ENCODE measurements around the gene CHRNB2.

CHRNB2 gene

DNA sequence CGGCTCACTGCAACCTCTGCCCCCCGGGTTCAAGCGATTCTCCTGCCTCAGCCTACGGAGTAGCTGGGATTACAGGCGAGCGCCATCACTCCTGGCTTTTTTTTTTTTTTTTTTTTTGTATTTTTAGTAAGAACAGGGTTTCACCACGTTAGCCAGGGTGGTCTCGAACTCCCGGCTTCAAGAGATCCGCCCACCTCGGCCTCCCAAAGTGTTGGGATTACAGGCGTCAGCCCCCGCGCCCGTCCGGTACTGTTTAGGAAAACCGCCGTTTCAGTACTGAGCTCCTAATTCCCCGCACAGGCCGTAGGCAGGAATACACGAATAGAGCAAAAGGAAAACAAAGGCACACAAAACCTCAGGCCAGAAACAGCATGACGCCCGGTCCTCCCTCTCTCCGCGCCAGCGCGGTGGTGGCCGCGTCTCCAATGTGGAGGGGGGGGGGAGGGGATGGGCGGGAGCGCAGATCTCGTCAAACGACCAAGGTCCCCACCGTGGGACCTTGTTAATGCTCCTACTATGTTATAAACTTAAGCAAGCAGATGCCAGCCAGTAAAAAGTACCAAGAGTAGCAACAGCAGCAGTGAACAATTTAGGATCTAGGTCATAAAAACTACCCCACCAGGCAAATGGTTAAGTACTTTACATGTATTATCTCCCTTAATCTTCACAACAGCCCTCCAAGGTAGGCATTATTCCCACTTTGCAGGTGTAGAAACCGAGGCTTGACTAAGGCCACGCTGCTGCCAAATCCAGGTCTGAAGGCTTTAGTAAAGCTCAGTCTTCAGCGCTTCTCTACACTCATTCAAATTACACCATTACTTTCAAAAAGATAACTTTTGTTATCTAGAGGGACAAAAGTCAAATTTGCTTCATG is 41.1 kb downstream of the CHRNB2 start:
- Mint-ChIP-seq H3K4me1 (peaks cover 81% of the 10 kb centered on the region), H3K9me3 (no peaks in the 10 kb centered on the region), H3K4me3 (peak overlapping the region; percentile 85 to 98), H3K27ac (peak overlapping the region; percentile 90 to 99), H3K27me3 (no peaks in the 10 kb centered on the region)
- DNase-seq (peak; percentile 34 to 50), ATAC-seq (no peak)

DNA sequence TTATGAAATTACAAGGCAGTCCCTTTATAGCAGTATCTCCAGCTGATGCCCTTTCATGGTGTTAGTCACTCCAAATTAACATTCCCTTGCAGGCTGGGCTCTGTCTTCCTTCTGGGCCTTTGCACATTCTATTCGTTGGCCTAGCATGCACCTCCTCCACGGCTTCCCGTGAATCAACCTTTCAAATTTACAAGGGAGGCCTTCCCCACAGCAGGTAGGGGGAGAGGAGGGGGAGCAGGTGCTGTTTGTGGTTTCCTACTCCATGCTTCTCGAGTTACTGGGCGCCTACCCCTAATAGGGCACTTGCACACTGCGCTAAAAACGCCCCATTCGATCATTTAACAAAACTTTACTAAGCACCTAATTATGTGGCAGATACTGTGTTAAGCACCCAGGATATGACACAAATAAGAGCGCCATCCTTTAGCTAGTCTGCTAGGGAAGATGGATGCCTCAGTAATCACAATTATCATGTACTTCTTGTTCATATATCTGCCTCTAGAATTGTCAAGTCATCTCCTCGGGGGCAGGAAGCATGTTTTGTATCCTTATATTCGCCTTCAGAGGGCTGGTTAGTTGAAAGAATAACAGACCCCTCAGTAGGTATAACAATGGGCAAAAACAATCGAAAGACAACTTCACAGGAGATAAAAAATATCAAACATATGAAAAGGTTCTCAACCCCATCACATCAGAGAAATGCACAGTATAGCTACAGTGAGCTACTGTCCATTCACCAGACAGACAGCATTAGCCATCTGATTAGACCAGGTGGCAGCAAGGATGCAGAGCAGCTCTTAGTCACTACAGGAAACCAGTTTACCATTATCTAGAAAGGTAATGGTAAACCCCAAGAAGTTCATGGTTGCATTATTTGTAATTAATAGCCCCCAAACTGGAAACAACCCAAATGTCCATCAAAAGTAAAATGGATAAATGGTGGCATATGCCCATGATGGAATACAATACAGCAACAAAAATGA is 42.1 kb downstream of the CHRNB2 start:
- H3K4me3 Mint-ChIP-seq = peak overlapping the region; percentile 85 to 98
- DNase-seq (peak; percentile 28 to 60), ATAC-seq (peak; percentile 62)
- H3K9me3 Mint-ChIP-seq = no peaks in the 10 kb centered on the region
- no peaks in the 10 kb centered on the region for H3K27me3 Mint-ChIP-seq
- H3K27ac Mint-ChIP-seq = peak overlapping the region; percentile 90 to 99
- H3K4me1 Mint-ChIP-seq = peaks cover 81% of the 10 kb centered on the region

GRCh38 chr1:154611150-154611862 is 43.7 kb downstream of the CHRNB2 start:
- H3K27ac Mint-ChIP-seq = peak overlapping the region in 1 of 2 donors; percentile 50
- no peak for ATAC-seq

DNA sequence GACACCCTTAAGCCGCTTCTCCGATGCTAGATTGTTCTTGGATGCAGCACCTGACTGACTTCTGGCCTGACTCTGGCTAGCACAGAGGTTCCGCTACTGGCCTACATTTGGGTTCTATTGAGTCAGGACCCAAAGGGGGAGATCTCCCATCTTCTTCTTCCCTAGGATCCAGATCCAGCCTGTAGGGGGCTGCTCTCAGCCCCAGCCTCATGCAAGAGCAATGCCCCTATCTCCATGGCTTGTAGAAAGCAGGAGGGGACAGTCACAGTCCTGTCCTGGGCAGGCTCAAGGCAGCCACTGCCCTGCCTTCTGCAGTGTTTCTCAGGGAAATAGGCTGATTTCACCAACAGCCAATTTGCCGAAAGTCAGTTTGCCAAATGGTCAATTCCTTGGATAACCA is 46.7 kb downstream of the CHRNB2 start:
- H3K27me3 Mint-ChIP-seq = no peaks in the 10 kb centered on the region
- no peak for DNase-seq
- H3K27ac Mint-ChIP-seq = peak overlapping the region; percentile 9 to 64
- ATAC-seq = no peak
- peaks cover 90% of the 10 kb centered on the region for H3K4me1 Mint-ChIP-seq
- peak overlapping the region in 1 of 2 donors; percentile 75 for H3K4me3 Mint-ChIP-seq
- no peaks in the 10 kb centered on the region for H3K9me3 Mint-ChIP-seq

More at GRCh38 chr1:154611150-154611862, 43.7 kb downstream of the CHRNB2 start:
- Mint-ChIP-seq H3K27me3 (no peaks in the 10 kb centered on the region), H3K9me3 (no peaks in the 10 kb centered on the region), H3K4me1 (peaks cover 81% of the 10 kb centered on the region), H3K4me3 (peak overlapping the region; percentile 2 to 71)
- no peak for DNase-seq

- H3K27ac Mint-ChIP-seq = peak overlapping the region; percentile 26 to 74
- peaks cover 90% of the 10 kb centered on the region for H3K4me1 Mint-ChIP-seq
- no peak for DNase-seq
- H3K9me3 Mint-ChIP-seq = no peaks in the 10 kb centered on the region
- no peaks in the 10 kb centered on the region for H3K27me3 Mint-ChIP-seq
- ATAC-seq = no peak
- H3K4me3 Mint-ChIP-seq = peak overlapping the region in 1 of 2 donors; percentile 75
Measured at GRCh38 chr1:154614901-154615300, 47.3 kb downstream of the CHRNB2 start.

- Mint-ChIP-seq H3K27me3 (no peaks in the 10 kb centered on the region), H3K27ac (peak overlapping the region in 1 of 2 donors; percentile 74), H3K9me3 (no peaks in the 10 kb centered on the region), H3K4me3 (peak overlapping the region in 1 of 2 donors; percentile 75), H3K4me1 (peaks cover 90% of the 10 kb centered on the region)
- DNase-seq (no peak), ATAC-seq (no peak)
Measured at GRCh38 chr1:154615411-154615810, 47.8 kb downstream of the CHRNB2 start.

GRCh38 chr1:154616659-154617345 is 49.2 kb downstream of the CHRNB2 start:
- Mint-ChIP-seq H3K4me1 (peaks cover 84% of the 10 kb centered on the region), H3K27me3 (no peaks in the 10 kb centered on the region), H3K9me3 (no peaks in the 10 kb centered on the region), H3K4me3 (no peak overlapping the region), H3K27ac (no peak overlapping the region)
- DNase-seq (no peak), ATAC-seq (no peak)

- ATAC-seq (no peak), DNase-seq (no peak)
- no peaks in the 10 kb centered on the region for H3K9me3 Mint-ChIP-seq
- peaks cover 86% of the 10 kb centered on the region for H3K4me1 Mint-ChIP-seq
- no peak overlapping the region for H3K4me3 Mint-ChIP-seq
- no peaks in the 10 kb centered on the region for H3K27me3 Mint-ChIP-seq
- no peak overlapping the region for H3K27ac Mint-ChIP-seq
Measured at GRCh38 chr1:154619181-154619948, 51.8 kb downstream of the CHRNB2 start.

DNA sequence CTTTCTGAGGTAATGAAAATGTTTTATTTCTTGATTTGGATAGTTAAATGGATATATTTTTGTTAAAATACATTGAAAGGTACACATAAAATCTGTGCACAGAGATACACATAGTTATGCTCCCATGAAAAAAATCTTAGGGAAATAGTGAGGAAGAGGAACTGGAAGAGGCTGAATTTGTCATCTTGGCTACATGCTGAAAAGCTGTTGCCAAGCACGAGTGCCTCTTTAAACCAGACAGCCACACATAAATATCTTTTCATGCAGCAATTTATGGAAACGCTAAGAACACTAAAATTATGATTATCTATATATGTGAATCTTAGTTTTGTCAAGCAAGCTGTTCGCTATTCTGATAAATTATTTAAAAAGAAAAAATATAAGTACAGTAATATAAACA is 53.2 kb downstream of the CHRNB2 start:
- Mint-ChIP-seq H3K4me3 (no peak overlapping the region), H3K4me1 (peaks cover 83% of the 10 kb centered on the region), H3K9me3 (no peaks in the 10 kb centered on the region), H3K27ac (peak overlapping the region in 1 of 2 donors; percentile 58), H3K27me3 (no peaks in the 10 kb centered on the region)
- DNase-seq (no peak), ATAC-seq (no peak)

DNA sequence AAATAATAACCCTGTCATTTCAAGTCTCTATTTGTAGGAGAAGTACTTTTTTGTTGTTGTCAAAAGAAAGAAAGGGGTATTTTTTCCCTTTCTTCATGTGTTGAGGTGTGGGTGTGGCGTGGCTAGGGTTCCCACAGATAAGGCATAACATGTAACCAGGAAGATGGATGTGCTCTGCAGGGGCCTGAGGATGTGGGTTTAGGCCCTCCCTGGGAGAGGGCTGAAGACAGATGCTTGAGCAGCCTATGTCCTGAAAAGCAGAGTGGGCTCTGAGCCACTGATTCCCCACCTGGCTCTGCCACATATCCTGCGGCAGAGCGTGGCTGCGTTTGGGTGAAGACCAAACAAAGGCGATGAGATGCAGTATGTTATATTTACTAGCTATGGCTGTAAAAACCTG is 54.3 kb downstream of the CHRNB2 start:
- Mint-ChIP-seq H3K9me3 (no peaks in the 10 kb centered on the region), H3K4me1 (peaks cover 81% of the 10 kb centered on the region), H3K27ac (no peak overlapping the region), H3K4me3 (no peak overlapping the region), H3K27me3 (no peaks in the 10 kb centered on the region)
- DNase-seq = no peak
- no peak for ATAC-seq

GRCh38 chr1:154622503-154623039 is 55.0 kb downstream of the CHRNB2 start:
- DNase-seq (no peak), ATAC-seq (no peak)
- H3K27ac Mint-ChIP-seq = no peak overlapping the region
- H3K4me1 Mint-ChIP-seq = peaks cover 79% of the 10 kb centered on the region
- no peaks in the 10 kb centered on the region for H3K27me3 Mint-ChIP-seq
- H3K4me3 Mint-ChIP-seq = no peak overlapping the region
- no peaks in the 10 kb centered on the region for H3K9me3 Mint-ChIP-seq

DNA sequence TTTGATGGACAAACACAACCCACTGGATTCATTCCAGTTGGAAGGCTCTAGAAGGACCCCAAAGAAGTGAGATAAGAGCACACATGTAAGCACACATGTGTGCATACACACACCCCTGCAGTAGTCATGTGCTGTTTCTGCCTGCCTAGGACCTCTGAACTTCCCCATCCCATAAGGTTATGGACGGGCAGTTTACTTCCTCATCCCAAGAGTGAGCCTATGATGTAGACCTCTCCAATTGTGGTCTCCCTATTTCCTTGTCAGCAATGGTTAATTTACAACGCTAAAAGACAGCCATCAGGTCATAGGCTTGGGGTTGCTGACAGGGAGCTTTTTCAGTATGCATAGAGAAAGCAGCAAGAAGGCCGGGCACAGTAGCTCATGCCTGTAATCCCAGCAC is 55.8 kb downstream of the CHRNB2 start:
- DNase-seq (no peak), ATAC-seq (no peak)
- Mint-ChIP-seq H3K4me1 (peaks cover 77% of the 10 kb centered on the region), H3K9me3 (no peaks in the 10 kb centered on the region), H3K4me3 (no peak overlapping the region), H3K27ac (no peak overlapping the region), H3K27me3 (no peaks in the 10 kb centered on the region)

DNA sequence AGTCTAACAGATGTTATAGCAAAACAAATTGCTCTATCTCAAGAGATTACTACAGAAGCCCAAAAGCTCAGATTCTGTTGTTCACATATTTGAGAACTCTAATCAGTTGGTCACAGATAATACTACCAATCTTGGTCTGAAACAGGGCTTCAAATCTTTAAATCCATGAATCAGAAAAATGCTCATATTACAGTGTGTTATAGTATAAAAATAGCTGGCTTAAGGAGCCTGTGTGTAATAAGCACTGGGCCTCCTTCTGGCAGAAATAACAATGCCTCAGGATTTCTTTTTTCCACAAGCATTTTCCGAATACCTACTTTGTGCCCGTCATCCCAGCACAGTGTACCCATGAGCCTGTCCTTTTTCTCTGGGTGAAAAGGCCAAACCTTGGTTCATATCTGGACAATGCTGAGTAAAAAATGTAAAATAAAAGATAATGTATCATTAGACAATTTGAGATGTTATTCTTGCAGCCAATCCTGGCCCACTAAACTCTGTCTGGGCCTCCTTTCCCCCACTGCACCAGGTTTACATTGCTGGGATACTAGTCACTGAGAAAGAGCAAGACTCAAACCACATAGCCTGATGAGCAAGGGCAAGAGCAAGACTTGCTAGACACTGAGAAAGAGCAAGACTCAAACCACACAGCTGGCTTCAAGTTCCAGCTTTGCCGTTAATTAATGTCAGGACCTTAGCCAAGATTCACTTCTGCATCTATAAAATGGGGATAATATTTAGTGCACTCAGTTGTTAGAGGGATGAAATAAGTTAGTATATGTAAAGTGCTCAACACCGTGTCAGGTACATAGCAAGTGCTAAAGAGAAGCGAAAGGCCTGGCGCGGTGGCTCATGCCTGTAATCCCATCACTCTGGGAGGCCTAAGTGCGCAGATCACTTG is 57.4 kb downstream of the CHRNB2 start:
- Mint-ChIP-seq H3K4me3 (peak overlapping the region in 1 of 2 donors; percentile 62), H3K9me3 (peaks cover 9 to 13% of the 10 kb centered on the region in 2 donors), H3K27ac (peak overlapping the region in 1 of 2 donors; percentile 18), H3K27me3 (no peaks in the 10 kb centered on the region), H3K4me1 (peaks cover 70% of the 10 kb centered on the region)
- DNase-seq = no peak
- no peak for ATAC-seq

Measured in stimulated activated naive CD8-positive, alpha-beta T cell treated with anti-CD3 and anti-CD28 coated beads, Interleukin-15, amount 100 ng/mL, for 72 hours (primary cell).